ENCODE measurements around the gene SRL. TPM values are rescaled to one million over a fixed set of nuclear protein-coding genes. Genes with fewer than 3 reads are reported as not detected.

SRL gene
- total and polyA plus RNA-seq, 4 donors: 0.14 to 0.22 (median 0.17) TPM

DNA sequence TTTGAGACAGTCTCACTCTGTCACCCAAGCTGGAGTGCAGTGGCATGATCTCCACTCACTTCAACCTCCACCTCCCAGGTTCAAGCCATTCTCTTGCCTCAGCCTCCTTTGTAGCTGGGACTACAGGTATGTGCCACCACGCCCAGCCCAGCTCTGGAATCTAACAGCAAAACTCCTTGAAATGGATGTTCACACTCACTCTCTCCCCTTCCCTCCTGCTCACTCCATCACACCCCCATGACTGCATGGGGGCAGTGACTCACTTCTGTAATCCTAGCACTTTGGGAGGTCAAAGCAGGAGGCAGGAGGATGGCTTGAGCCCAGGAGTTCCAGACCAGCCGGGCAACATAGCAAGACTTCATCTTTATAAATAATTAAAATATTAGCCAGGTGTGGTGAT, 42.1 kb upstream of the SRL start (continued):
- TF ChIP-seq, protein P1, sequence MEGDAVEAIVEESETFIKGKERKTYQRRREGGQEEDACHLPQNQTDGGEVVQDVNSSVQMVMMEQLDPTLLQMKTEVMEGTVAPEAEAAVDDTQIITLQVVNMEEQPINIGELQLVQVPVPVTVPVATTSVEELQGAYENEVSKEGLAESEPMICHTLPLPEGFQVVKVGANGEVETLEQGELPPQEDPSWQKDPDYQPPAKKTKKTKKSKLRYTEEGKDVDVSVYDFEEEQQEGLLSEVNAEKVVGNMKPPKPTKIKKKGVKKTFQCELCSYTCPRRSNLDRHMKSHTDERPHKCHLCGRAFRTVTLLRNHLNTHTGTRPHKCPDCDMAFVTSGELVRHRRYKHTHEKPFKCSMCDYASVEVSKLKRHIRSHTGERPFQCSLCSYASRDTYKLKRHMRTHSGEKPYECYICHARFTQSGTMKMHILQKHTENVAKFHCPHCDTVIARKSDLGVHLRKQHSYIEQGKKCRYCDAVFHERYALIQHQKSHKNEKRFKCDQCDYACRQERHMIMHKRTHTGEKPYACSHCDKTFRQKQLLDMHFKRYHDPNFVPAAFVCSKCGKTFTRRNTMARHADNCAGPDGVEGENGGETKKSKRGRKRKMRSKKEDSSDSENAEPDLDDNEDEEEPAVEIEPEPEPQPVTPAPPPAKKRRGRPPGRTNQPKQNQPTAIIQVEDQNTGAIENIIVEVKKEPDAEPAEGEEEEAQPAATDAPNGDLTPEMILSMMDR (IDR thresholded peaks at IDR 0.05; ENCODE audit: low read depth, low read length, missing input control): no peak

DNA sequence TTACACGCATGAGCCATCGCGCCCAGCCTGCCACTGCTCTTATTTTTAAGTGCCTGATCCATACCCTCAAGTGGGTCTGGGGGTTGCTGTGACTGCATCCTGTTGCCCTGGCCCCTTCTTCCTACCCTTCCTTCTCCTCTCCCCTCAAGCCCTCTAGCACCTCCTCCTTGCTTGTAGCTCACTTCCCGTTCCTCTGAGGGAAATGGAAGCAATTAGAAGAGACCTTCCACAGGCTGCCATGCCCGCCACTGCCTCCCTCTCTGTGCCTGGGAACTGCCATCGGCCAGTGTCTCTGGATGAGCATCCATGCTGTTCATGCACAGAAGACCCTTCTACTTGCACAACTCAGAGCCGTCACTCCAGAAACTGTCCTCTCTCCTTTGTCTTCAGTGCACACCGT, 41.6 kb upstream of the SRL start:
- Histone ChIP-seq H3K27ac (ENCODE audit: low read depth in 1 of 2, low read length in 2 of 2) (no peak overlapping the region), H3K4me1 (ENCODE audit: control insufficient read depth in 4 of 4, insufficient read depth in 4 of 4, low read length in 3 of 4) (peaks cover 2 to 5% (median 4%) of the 10 kb centered on the region in 4 donors), H3K27me3 (ENCODE audit: control insufficient read depth in 4 of 4, insufficient read depth in 4 of 4, low read length in 3 of 4) (no peaks in the 10 kb centered on the region), H3K9me3 (ENCODE audit: control insufficient read depth in 4 of 4, low read length in 3 of 4) (no peaks in the 10 kb centered on the region), H3K4me3 (ENCODE audit: low read depth in 1 of 3, low read length in 3 of 3) (no peak overlapping the region), H3K36me3 (ENCODE audit: control insufficient read depth in 4 of 4, insufficient read depth in 3 of 4, low read depth in 1 of 4, low read length in 3 of 4) (no peaks in the 10 kb centered on the region), H3K9ac (ENCODE audit: low read depth in 1 of 2, low read length in 2 of 2) (no peak overlapping the region)
- no peak for TF ChIP-seq EGR1 (IDR thresholded peaks at IDR 0.05; ENCODE audit: low read depth in 2 of 2)
- TF ChIP-seq HNF4A (conservative IDR thresholded peaks at IDR 0.05): no peak
- TF ChIP-seq, protein P2, sequence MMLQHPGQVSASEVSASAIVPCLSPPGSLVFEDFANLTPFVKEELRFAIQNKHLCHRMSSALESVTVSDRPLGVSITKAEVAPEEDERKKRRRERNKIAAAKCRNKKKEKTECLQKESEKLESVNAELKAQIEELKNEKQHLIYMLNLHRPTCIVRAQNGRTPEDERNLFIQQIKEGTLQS (IDR thresholded peaks at IDR 0.05): no peak
- TF ChIP-seq, protein P3, sequence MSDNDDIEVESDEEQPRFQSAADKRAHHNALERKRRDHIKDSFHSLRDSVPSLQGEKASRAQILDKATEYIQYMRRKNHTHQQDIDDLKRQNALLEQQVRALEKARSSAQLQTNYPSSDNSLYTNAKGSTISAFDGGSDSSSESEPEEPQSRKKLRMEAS (IDR thresholded peaks at IDR 0.05): no peak
- TF ChIP-seq JUND (IDR thresholded peaks at IDR 0.05): no peak
- no peak for TF ChIP-seq YY1 (IDR thresholded peaks at IDR 0.05)
- TF ChIP-seq HNF4G (IDR thresholded peaks at IDR 0.05): no peak
- TF ChIP-seq, protein P4, sequence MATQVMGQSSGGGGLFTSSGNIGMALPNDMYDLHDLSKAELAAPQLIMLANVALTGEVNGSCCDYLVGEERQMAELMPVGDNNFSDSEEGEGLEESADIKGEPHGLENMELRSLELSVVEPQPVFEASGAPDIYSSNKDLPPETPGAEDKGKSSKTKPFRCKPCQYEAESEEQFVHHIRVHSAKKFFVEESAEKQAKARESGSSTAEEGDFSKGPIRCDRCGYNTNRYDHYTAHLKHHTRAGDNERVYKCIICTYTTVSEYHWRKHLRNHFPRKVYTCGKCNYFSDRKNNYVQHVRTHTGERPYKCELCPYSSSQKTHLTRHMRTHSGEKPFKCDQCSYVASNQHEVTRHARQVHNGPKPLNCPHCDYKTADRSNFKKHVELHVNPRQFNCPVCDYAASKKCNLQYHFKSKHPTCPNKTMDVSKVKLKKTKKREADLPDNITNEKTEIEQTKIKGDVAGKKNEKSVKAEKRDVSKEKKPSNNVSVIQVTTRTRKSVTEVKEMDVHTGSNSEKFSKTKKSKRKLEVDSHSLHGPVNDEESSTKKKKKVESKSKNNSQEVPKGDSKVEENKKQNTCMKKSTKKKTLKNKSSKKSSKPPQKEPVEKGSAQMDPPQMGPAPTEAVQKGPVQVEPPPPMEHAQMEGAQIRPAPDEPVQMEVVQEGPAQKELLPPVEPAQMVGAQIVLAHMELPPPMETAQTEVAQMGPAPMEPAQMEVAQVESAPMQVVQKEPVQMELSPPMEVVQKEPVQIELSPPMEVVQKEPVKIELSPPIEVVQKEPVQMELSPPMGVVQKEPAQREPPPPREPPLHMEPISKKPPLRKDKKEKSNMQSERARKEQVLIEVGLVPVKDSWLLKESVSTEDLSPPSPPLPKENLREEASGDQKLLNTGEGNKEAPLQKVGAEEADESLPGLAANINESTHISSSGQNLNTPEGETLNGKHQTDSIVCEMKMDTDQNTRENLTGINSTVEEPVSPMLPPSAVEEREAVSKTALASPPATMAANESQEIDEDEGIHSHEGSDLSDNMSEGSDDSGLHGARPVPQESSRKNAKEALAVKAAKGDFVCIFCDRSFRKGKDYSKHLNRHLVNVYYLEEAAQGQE (IDR thresholded peaks at IDR 0.05): no peak
- TF ChIP-seq SP1 (IDR thresholded peaks at IDR 0.05): no peak
- no peak for DNase-seq (ENCODE audit: low spot score)
- 87% methylated on average over 8 of the region's 8 CpGs for WGBS

DNA sequence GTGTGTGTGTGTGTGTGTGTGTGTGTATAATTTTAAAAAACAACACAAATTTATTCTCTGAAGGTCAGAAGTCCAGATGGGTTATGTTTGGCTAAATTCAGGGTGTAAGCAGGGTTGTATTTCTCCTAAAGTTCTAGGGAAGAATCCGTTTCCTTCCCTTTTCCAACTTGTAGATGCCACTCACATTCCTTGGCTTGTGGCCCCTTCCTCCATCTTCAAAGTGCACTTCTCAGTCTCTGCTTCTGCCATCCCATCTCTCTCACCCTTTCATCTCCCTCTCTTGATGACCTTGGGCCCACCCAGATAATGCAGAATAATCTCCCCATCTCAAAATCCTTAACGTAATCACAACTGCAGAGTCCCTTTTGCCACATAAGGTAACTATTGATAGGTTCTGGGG, 38.7 kb upstream of the SRL start:
- H3K9ac ChIP-seq (ENCODE audit: low read depth in 1 of 2, low read length in 2 of 2): no peak overlapping the region
- no peak overlapping the region for H3K4me3 ChIP-seq (ENCODE audit: low read depth in 1 of 3, low read length in 3 of 3)
- TF ChIP-seq, protein P1 (IDR thresholded peaks at IDR 0.05; ENCODE audit: low read depth, low read length, missing input control): no peak
- TF ChIP-seq TAF1 (conservative IDR thresholded peaks at IDR 0.05) (no peak), NR2F2 (IDR thresholded peaks at IDR 0.05) (no peak), JUND (IDR thresholded peaks at IDR 0.05) (no peak), RXRA (IDR thresholded peaks at IDR 0.05) (no peak), GABPA (IDR thresholded peaks at IDR 0.05 in 1 of 2, conservative IDR thresholded peaks at IDR 0.05 in 1 of 2) (no peak), RAD21 (IDR thresholded peaks at IDR 0.05) (no peak), YY1 (IDR thresholded peaks at IDR 0.05) (no peak), HNF4A (conservative IDR thresholded peaks at IDR 0.05) (no peak), FOXA1 (IDR thresholded peaks at IDR 0.05) (no peak)
- TF ChIP-seq, protein P2 (IDR thresholded peaks at IDR 0.05): no peak
- TF ChIP-seq, protein P5, sequence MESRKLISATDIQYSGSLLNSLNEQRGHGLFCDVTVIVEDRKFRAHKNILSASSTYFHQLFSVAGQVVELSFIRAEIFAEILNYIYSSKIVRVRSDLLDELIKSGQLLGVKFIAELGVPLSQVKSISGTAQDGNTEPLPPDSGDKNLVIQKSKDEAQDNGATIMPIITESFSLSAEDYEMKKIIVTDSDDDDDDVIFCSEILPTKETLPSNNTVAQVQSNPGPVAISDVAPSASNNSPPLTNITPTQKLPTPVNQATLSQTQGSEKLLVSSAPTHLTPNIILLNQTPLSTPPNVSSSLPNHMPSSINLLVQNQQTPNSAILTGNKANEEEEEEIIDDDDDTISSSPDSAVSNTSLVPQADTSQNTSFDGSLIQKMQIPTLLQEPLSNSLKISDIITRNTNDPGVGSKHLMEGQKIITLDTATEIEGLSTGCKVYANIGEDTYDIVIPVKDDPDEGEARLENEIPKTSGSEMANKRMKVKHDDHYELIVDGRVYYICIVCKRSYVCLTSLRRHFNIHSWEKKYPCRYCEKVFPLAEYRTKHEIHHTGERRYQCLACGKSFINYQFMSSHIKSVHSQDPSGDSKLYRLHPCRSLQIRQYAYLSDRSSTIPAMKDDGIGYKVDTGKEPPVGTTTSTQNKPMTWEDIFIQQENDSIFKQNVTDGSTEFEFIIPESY (IDR thresholded peaks at IDR 0.05): no peak
- 93% methylated on average over 2 of the region's 2 CpGs for WGBS
- H3K36me3 ChIP-seq (ENCODE audit: control insufficient read depth in 4 of 4, insufficient read depth in 3 of 4, low read depth in 1 of 4, low read length in 3 of 4): no peaks in the 10 kb centered on the region
- no peak overlapping the region for H3K27ac ChIP-seq (ENCODE audit: low read depth in 1 of 2, low read length in 2 of 2)
- no peak for DNase-seq (ENCODE audit: low spot score)
- no peaks in the 10 kb centered on the region for H3K9me3 ChIP-seq (ENCODE audit: control insufficient read depth in 4 of 4, low read length in 3 of 4)
- no peaks in the 10 kb centered on the region for H3K4me1 ChIP-seq (ENCODE audit: control insufficient read depth in 4 of 4, insufficient read depth in 4 of 4, low read length in 3 of 4)
- no peaks in the 10 kb centered on the region for H3K27me3 ChIP-seq (ENCODE audit: control insufficient read depth in 4 of 4, insufficient read depth in 4 of 4, low read length in 3 of 4)

Data from liver (tissue), 9 donors.